HEK293T (cell line): ENCODE results near the gene XRCC6.
"Not testable (repeated sequence)": the region's sequence is repeated elsewhere in the genome, so short reads cannot be mapped to it uniquely, and the experiment has no call there.

ENCODE experiments used
- CTCF ChIA-PET: fragments of 350-600 bp; formaldehyde crosslinking; extraction: SDS; loops from one replicate; lab custom pipeline; 2021; ENCODE audit warnings: antibody characterized with exemption, inconsistent platforms; lab: Yijun Ruan, JAX
- POLR2A ChIA-PET: fragments of 350-600 bp; formaldehyde crosslinking; extraction: SDS; loops from one replicate; lab custom pipeline; 2020; ENCODE audit warnings: antibody characterized with exemption, inconsistent platforms; lab: Yijun Ruan, JAX
- DNase-seq: peaks from one replicate; pipeline ENCODE4 v3.0.0; 2012; ENCODE audit warnings: mixed read lengths; ENCODE audit errors: extremely low spot score
- ARNT ChIP-seq: fragments of 450-650 bp; IDR thresholded peaks from 2 replicates; pipeline ENCODE4 v1.6.1; 2017; ENCODE audit warnings: mild to moderate bottlenecking
- BHLHE40 ChIP-seq: fragments of 450-650 bp; IDR thresholded peaks from 2 replicates; pipeline ENCODE4 v1.6.1; 2016; ENCODE audit warnings: mild to moderate bottlenecking, moderate library complexity, borderline replicate concordance
- CTBP1 ChIP-seq: fragments of 450-650 bp; IDR thresholded peaks from 2 replicates; pipeline ENCODE4 v1.6.1; 2016; ENCODE audit warnings: borderline replicate concordance
- ELF4 ChIP-seq: fragments of 450-650 bp; IDR thresholded peaks from 2 replicates; pipeline ENCODE4 v1.6.1; 2017; ENCODE audit warnings: antibody characterized with exemption
- FOXA1 ChIP-seq: fragments of 450-650 bp; IDR thresholded peaks from 2 replicates; pipeline ENCODE4 v1.6.1; 2016; ENCODE audit warnings: mild to moderate bottlenecking
- FOXK2 ChIP-seq: fragments of 450-650 bp; IDR thresholded peaks from 2 replicates; pipeline ENCODE4 v1.6.1; 2016; ENCODE audit warnings: mild to moderate bottlenecking
- FOXM1 ChIP-seq: fragments of 450-650 bp; IDR thresholded peaks from 2 replicates; pipeline ENCODE4 v1.6.1; 2017; ENCODE audit warnings: mild to moderate bottlenecking, borderline replicate concordance
- HDGF ChIP-seq: fragments of 450-650 bp; IDR thresholded peaks from 2 replicates; pipeline ENCODE4 v1.6.1; 2017; ENCODE audit warnings: antibody characterized with exemption, borderline replicate concordance
- L3MBTL2 ChIP-seq: fragments of 450-650 bp; conservative IDR thresholded peaks from 2 replicates; pipeline ENCODE4 v1.6.1; 2016; ENCODE audit warnings: mild to moderate bottlenecking
- LEF1 ChIP-seq: fragments of 450-650 bp; IDR thresholded peaks from 2 replicates; pipeline ENCODE4 v1.6.1; 2017; ENCODE audit warnings: mild to moderate bottlenecking, borderline replicate concordance
- NFRKB ChIP-seq: fragments of 450-650 bp; IDR thresholded peaks from 2 replicates; pipeline ENCODE4 v1.6.1; 2016; ENCODE audit warnings: mild to moderate bottlenecking, moderate library complexity
- SP1 ChIP-seq: fragments of 450-650 bp; IDR thresholded peaks from 2 replicates; pipeline ENCODE4 v1.6.1; 2017
- SUZ12 ChIP-seq: fragments of 450-650 bp; IDR thresholded peaks from 2 replicates; pipeline ENCODE4 v1.6.1; 2016; ENCODE audit warnings: mild to moderate bottlenecking
- TARDBP ChIP-seq: fragments of 450-650 bp; IDR thresholded peaks from 2 replicates; pipeline ENCODE4 v1.6.1; 2016
- ZNF384 ChIP-seq: fragments of 450-650 bp; IDR thresholded peaks from 2 replicates; pipeline ENCODE4 v1.6.1; 2016
- TF ChIP-seq, protein P1 (sequence below): fragments of 450-650 bp; IDR thresholded peaks from 2 replicates; pipeline ENCODE4 v1.6.1; 2016

Gene XRCC6

GRCh38 chr22:41659941-41660340 lies 38.8 kb downstream of the XRCC6 start:
- POLR2A ChIA-PET = interaction anchor here (1.0 to 5.3 kb wide), 2 partner anchors 9 to 39 kb away, joined by 3 to 15 read pairs; partner anchors contain the start of genes DESI1 and XRCC6
- CTCF ChIA-PET = interaction anchor here (0.8 to 1.0 kb wide), 2 partner anchors 9 to 13 kb away, joined by 3 to 5 read pairs; no protein-coding TSS in a partner anchor
- no peak for DNase-seq
- TF ChIP-seq, protein P1, sequence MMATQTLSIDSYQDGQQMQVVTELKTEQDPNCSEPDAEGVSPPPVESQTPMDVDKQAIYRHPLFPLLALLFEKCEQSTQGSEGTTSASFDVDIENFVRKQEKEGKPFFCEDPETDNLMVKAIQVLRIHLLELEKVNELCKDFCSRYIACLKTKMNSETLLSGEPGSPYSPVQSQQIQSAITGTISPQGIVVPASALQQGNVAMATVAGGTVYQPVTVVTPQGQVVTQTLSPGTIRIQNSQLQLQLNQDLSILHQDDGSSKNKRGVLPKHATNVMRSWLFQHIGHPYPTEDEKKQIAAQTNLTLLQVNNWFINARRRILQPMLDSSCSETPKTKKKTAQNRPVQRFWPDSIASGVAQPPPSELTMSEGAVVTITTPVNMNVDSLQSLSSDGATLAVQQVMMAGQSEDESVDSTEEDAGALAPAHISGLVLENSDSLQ = no peak
- TF ChIP-seq BHLHE40 (no peak), NFRKB (no peak), HDGF (no peak)

DNA sequence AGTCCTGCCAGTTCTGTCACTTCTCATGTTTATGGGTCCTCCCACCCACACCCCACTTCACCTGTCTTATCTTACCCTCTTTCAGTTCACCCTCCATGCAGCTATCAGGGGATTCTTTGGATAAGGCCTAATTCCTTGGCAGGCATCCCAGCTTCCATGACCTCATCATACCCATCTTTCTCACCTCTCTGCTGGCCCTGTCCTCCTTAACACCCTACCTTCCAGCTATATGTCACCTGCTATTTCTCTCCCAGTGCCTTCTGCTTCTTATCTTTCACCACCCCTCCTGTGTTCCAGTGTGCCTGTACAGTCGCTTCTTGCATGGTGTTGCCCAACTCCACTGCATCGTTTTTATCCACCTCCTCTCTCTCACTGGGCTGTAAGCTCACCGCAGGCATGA lies 39.3 kb downstream of the XRCC6 start:
- no peak for DNase-seq
- ChIA-PET POLR2A (interaction anchor here (0.6 to 5.3 kb wide), 3 partner anchors 9 to 39 kb away, joined by 3 to 15 read pairs (median 3); partner anchors contain the start of genes DESI1, SNU13 and XRCC6), CTCF (interaction anchor here (0.8 to 1.0 kb wide), 2 partner anchors 9 to 12 kb away, joined by 3 to 5 read pairs; no protein-coding TSS in a partner anchor)

DNA sequence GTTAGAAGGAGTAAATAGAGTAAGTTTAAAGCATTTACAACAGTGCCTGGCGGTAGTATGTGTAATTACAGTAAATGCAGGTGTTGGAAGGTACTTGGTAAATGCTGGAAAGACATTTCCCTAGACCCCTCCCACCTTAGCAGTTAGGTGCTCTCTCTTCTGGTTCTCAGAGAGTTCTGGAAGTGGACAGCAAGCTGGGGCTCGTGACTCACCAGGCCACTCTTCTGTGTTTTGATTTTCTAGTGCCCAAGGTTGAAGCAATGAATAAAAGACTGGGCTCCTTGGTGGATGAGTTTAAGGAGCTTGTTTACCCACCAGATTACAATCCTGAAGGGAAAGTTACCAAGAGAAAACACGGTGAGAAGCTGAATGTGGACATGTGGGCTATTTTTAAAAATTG lies 40.0 kb downstream of the XRCC6 start:
- CTCF ChIA-PET = no interaction called here
- no peak for DNase-seq
- TF ChIP-seq BHLHE40 (no peak), HDGF (no peak), ARNT (no peak), ZNF384 (no peak), L3MBTL2 (no peak), SP1 (no peak), SUZ12 (no peak), TARDBP (no peak), FOXM1 (no peak), FOXA1 (no peak)
- POLR2A ChIA-PET = interaction anchor here (0.6 to 5.3 kb wide), 2 partner anchors 27 to 40 kb away, joined by 3 to 15 read pairs; partner anchors contain the start of genes DESI1, SNU13 and XRCC6

More for the DNA sequence above, 39.3 kb downstream of the XRCC6 start:
- no peak for TF ChIP-seq NFRKB
- TF ChIP-seq ELF4 = no peak
- TF ChIP-seq ZNF384 = no peak
- TF ChIP-seq LEF1 = no peak
- TF ChIP-seq FOXA1 = no peak
- TF ChIP-seq HDGF = no peak
- no peak for TF ChIP-seq FOXK2
- no peak for TF ChIP-seq SP1
- TF ChIP-seq FOXM1 = no peak
- no peak for TF ChIP-seq TARDBP
- TF ChIP-seq BHLHE40 = no peak
- no peak for TF ChIP-seq CTBP1
- TF ChIP-seq, protein P1 = no peak
- no peak for TF ChIP-seq L3MBTL2
- no peak for TF ChIP-seq ARNT
- no peak for TF ChIP-seq SUZ12

DNA sequence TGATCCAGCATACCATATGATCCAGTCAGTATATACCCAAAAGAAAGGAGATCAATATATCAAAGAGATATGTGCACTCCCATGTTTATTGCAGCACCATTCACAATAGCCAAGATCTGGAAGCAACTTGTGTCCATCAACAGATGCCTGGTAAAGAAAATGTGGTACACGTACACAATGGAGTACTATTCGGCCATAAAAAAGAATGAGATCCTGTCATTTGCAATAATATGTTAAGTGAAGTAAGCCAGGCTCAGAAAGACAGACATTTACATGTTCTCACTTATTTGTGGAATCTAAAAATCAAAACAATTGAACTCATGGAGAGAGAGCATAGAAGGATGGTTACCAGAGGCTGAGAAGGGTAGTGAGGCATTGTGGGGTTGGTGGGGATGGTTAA lies 40.6 kb downstream of the XRCC6 start:
- TF ChIP-seq FOXK2 (no peak), ZNF384 (no peak), SP1 (no peak), HDGF (no peak), ARNT (no peak), TARDBP (no peak), SUZ12 (no peak), BHLHE40 (no peak), LEF1 (no peak), FOXM1 (no peak)
- POLR2A ChIA-PET = interaction anchor here (5.3 kb wide), 1 partner anchor 40 kb away, joined by 15 read pairs; the partner anchor contains the start of genes DESI1 and XRCC6
- CTCF ChIA-PET = no interaction called here

DNA sequence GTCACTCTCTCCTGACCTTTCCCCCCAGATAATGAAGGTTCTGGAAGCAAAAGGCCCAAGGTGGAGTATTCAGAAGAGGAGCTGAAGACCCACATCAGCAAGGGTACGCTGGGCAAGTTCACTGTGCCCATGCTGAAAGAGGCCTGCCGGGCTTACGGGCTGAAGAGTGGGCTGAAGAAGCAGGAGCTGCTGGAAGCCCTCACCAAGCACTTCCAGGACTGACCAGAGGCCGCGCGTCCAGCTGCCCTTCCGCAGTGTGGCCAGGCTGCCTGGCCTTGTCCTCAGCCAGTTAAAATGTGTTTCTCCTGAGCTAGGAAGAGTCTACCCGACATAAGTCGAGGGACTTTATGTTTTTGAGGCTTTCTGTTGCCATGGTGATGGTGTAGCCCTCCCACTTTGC lies 42.5 kb downstream of the XRCC6 start:
- POLR2A ChIA-PET = interaction anchor here (1.0 to 1.2 kb wide), 2 partner anchors 15 to 42 kb away, joined by 3 read pairs; no protein-coding TSS in a partner anchor
- not testable (repeated sequence) for DNase-seq
- CTCF ChIA-PET = interaction anchor here (0.6 kb wide), 1 partner anchor 100 kb away, joined by 3 read pairs; no protein-coding TSS in a partner anchor

More for the DNA sequence above, 40.6 kb downstream of the XRCC6 start:
- DNase-seq = no peak

GRCh38 chr22:41664490-41664889 lies 43.4 kb downstream of the XRCC6 start:
- TF ChIP-seq FOXK2 (no peak), CTBP1 (no peak), HDGF (no peak), SUZ12 (no peak), L3MBTL2 (no peak), ELF4 (no peak), LEF1 (no peak), BHLHE40 (no peak), FOXA1 (no peak), ZNF384 (no peak), ARNT (no peak)
- TF ChIP-seq, protein P1 = no peak
- CTCF ChIA-PET = interaction anchor here (0.6 kb wide), 1 partner anchor 72 kb away, joined by 4 read pairs; no protein-coding TSS in a partner anchor
- no peak for DNase-seq
- POLR2A ChIA-PET = interaction anchor here (0.6 to 1.0 kb wide), 2 partner anchors 24 to 43 kb away, joined by 3 read pairs; partner anchors contain the start of gene SNU13
